ENCODE results near the gene PITPNC1.

DNA sequence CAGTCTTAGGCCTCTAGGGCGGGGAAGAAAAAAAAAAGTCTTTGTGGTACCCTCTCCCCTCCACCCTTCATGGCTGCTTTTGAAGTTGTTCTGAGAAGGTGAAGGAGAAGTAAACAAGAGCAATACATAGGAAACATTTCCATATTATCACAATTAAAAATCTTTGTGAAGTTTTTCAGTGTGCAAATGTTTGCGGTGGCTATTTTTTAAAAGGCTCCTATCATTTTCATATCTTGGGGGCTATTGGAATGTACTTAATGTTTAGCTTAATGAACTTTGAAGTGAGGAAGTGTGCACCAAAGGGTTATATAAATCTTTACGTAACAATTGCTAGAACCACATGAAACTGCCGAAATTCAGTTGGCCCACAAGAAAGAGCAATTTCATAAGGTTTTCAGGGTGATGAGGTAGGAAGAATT, 348.3 kb downstream of the PITPNC1 start:
- TF ChIP-seq, protein P1, sequence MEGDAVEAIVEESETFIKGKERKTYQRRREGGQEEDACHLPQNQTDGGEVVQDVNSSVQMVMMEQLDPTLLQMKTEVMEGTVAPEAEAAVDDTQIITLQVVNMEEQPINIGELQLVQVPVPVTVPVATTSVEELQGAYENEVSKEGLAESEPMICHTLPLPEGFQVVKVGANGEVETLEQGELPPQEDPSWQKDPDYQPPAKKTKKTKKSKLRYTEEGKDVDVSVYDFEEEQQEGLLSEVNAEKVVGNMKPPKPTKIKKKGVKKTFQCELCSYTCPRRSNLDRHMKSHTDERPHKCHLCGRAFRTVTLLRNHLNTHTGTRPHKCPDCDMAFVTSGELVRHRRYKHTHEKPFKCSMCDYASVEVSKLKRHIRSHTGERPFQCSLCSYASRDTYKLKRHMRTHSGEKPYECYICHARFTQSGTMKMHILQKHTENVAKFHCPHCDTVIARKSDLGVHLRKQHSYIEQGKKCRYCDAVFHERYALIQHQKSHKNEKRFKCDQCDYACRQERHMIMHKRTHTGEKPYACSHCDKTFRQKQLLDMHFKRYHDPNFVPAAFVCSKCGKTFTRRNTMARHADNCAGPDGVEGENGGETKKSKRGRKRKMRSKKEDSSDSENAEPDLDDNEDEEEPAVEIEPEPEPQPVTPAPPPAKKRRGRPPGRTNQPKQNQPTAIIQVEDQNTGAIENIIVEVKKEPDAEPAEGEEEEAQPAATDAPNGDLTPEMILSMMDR (IDR thresholded peaks at IDR 0.05): no peak
- TF ChIP-seq ZFX (IDR thresholded peaks at IDR 0.05; ENCODE audit: borderline replicate concordance): no peak
